Ishikawa (cell line): ENCODE results near the gene SPIB.

Experiments
- CEBPB ChIP-seq: IDR thresholded peaks from 2 replicates; pipeline ENCODE4 v1.6.1; 2012
- CREB1 ChIP-seq: IDR thresholded peaks from 2 replicates; pipeline ENCODE4 v1.6.1; 2012; ENCODE audit warnings: low read depth
- EGR1 ChIP-seq: IDR thresholded peaks from 2 replicates; pipeline ENCODE4 v1.6.1; 2012
- EP300 ChIP-seq: IDR thresholded peaks from 2 replicates; pipeline ENCODE4 v1.6.1; 2012; ENCODE audit warnings: borderline replicate concordance
- FOXM1 ChIP-seq: IDR thresholded peaks from 2 replicates; pipeline ENCODE4 v1.6.1; 2012; ENCODE audit warnings: low read depth, borderline replicate concordance
- RAD21 ChIP-seq: IDR thresholded peaks from 2 replicates; pipeline ENCODE4 v1.6.1; 2012; ENCODE audit warnings: low read depth
- TCF12 ChIP-seq: IDR thresholded peaks from 2 replicates; pipeline ENCODE4 v1.6.1; 2012; ENCODE audit warnings: low read depth
- YY1 ChIP-seq: IDR thresholded peaks from 2 replicates; pipeline ENCODE4 v1.6.1; 2012; ENCODE audit warnings: low read depth
- ZBTB7A ChIP-seq: IDR thresholded peaks from 2 replicates; pipeline ENCODE4 v1.6.1; 2012; ENCODE audit warnings: low read depth
- TF ChIP-seq, protein P1 (sequence below): IDR thresholded peaks from 2 replicates; pipeline ENCODE4 v1.6.1; 2012; ENCODE audit warnings: low read depth, mild to moderate bottlenecking
- TF ChIP-seq, protein P2 (sequence below): IDR thresholded peaks from 2 replicates; pipeline ENCODE4 v1.6.1; 2012

DNA sequence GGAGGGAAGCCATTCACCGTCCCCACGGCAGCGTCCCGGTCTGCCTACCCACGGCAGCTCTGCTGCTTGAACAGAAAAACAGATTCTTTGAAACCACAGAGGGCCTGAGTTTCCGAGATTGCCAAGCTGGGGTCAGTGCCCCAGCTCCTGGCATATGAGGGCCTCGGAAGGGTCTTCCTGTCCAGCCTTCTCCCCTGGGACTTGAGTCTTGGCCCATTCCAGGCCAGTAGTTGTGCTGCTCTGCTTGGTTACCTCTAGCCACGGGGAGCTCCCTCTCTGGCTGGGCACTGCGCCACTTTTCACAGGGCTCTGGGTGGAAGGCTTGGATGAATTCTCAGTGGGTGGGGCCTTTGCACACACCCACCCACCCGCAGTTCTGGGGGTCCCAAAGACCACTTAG lies 8.6 kb upstream of the SPIB start:
- TF ChIP-seq ZBTB7A, result no peak
- TF ChIP-seq EP300, result no peak
- TF ChIP-seq, protein P1, sequence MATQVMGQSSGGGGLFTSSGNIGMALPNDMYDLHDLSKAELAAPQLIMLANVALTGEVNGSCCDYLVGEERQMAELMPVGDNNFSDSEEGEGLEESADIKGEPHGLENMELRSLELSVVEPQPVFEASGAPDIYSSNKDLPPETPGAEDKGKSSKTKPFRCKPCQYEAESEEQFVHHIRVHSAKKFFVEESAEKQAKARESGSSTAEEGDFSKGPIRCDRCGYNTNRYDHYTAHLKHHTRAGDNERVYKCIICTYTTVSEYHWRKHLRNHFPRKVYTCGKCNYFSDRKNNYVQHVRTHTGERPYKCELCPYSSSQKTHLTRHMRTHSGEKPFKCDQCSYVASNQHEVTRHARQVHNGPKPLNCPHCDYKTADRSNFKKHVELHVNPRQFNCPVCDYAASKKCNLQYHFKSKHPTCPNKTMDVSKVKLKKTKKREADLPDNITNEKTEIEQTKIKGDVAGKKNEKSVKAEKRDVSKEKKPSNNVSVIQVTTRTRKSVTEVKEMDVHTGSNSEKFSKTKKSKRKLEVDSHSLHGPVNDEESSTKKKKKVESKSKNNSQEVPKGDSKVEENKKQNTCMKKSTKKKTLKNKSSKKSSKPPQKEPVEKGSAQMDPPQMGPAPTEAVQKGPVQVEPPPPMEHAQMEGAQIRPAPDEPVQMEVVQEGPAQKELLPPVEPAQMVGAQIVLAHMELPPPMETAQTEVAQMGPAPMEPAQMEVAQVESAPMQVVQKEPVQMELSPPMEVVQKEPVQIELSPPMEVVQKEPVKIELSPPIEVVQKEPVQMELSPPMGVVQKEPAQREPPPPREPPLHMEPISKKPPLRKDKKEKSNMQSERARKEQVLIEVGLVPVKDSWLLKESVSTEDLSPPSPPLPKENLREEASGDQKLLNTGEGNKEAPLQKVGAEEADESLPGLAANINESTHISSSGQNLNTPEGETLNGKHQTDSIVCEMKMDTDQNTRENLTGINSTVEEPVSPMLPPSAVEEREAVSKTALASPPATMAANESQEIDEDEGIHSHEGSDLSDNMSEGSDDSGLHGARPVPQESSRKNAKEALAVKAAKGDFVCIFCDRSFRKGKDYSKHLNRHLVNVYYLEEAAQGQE, result no peak
- TF ChIP-seq CEBPB, result no peak
- TF ChIP-seq, protein P2, sequence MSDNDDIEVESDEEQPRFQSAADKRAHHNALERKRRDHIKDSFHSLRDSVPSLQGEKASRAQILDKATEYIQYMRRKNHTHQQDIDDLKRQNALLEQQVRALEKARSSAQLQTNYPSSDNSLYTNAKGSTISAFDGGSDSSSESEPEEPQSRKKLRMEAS, result no peak
- TF ChIP-seq EGR1, result no peak
- TF ChIP-seq FOXM1, result no peak
- no peak for TF ChIP-seq RAD21
- TF ChIP-seq CREB1, result no peak
- TF ChIP-seq YY1, result no peak
- no peak for TF ChIP-seq TCF12
